GM12878 (cell line): ENCODE results near the gene RECK. TPM values are rescaled to one million over a fixed set of nuclear protein-coding genes. Genes with fewer than 3 reads are reported as not detected.

Experiments used
- ATAC-seq: fragments of 200-7000 bp; cut with Tn5 transposase; 3 replicates; pipeline ENCODE4 v1.9.1; 2020; ENCODE audit warnings: mild to moderate bottlenecking, moderate library complexity
- BruUV-seq: library from RNA; stranded (reverse); fragments of 400-500 nt; replicated peaks from 2 replicates; lab custom pipeline; 2021; lab: Mats Ljungman, UMichigan
- CTCF ChIA-PET: fragments of 300-600 bp; sonication (Branson Sonifier 250); formaldehyde crosslinking; extraction: SDS; loops from one replicate; lab custom pipeline; 2021; ENCODE audit warnings: inconsistent platforms; lab: Yijun Ruan, JAX
- POLR2A ChIA-PET: fragments of 350-600 bp; formaldehyde crosslinking; extraction: SDS; loops from one replicate; lab custom pipeline; 2021; ENCODE audit warnings: inconsistent platforms; lab: Charles Lee
- RAD21 ChIA-PET: fragments of 300-600 bp; sonication (Branson Sonifier 250); formaldehyde crosslinking; loops from one replicate; lab custom pipeline; 2023; ENCODE audit warnings: antibody characterized with exemption; ENCODE audit not compliant: unreplicated experiment; lab: Charles Lee
- SMC1A ChIA-PET: fragments of 300-600 bp; sonication (Branson Sonifier 250); formaldehyde crosslinking; loops from one replicate; lab custom pipeline; 2023; ENCODE audit not compliant: unreplicated experiment, uncharacterized antibody; lab: Charles Lee
- DNase-seq: peaks from one replicate; pipeline ENCODE4 v3.0.0-alpha.2; 2011; ENCODE audit warnings: low read depth, low spot score
- FAIRE-seq: peaks from 3 replicates; lab custom pipeline; 2011; peaks lifted over from hg19 to GRCh38; lab: Jason Lieb, UNC
- H2AFZ ChIP-seq: 2 replicates; pipeline ENCODE4 v1.6.0; 2011; ENCODE audit warnings: low read depth, low read length, control low read depth; ENCODE audit not compliant: control insufficient read depth
- H3K27ac ChIP-seq: 2 replicates; pipeline ENCODE4 v1.5.1; 2011; ENCODE audit warnings: control low read depth; ENCODE audit not compliant: control insufficient read depth, insufficient read depth
- H3K27me3 ChIP-seq, 2 experiments: replicated peaks in 1 of 2; 2 replicates each; pipeline versions ENCODE4 v1.6.0 to v1.6.1; 2011; ENCODE audit warnings: low read length in 1 of 2; ENCODE audit not compliant: control insufficient read depth in 2 of 2, insufficient read depth in 2 of 2
- H3K36me3 ChIP-seq, 2 experiments: 2 replicates each; pipeline ENCODE4 v1.5.1; 2011; ENCODE audit warnings: low read length in 1 of 2; ENCODE audit not compliant: control insufficient read depth in 2 of 2, insufficient read depth in 2 of 2
- H3K4me1 ChIP-seq: 2 replicates; pipeline ENCODE4 v1.6.1; 2011; ENCODE audit warnings: mild to moderate bottlenecking, low read length, moderate library complexity, mixed read lengths; ENCODE audit not compliant: control insufficient read depth, insufficient read depth
- H3K4me2 ChIP-seq: 2 replicates; pipeline ENCODE4 v1.6.0; 2011; ENCODE audit warnings: control low read depth; ENCODE audit not compliant: control insufficient read depth, insufficient read depth
- H3K4me3 ChIP-seq: fragments of 200-600 bp; sonication (generic); 2 replicates; pipeline ENCODE4 v1.5.1; 2016
- H3K79me2 ChIP-seq: 2 replicates; pipeline ENCODE4 v1.6.0; 2011; ENCODE audit warnings: low read length; ENCODE audit not compliant: control insufficient read depth, insufficient read depth
- H3K9ac ChIP-seq: 2 replicates; pipeline ENCODE4 v1.8.0; 2011; ENCODE audit warnings: low read length, control low read depth, mixed read lengths; ENCODE audit not compliant: control insufficient read depth, insufficient read depth
- H3K9me3 ChIP-seq: replicated peaks from 3 replicates; pipeline ENCODE4 v1.5.1; 2011; ENCODE audit warnings: mild to moderate bottlenecking, low read length; ENCODE audit not compliant: control insufficient read depth, insufficient read depth
- H4K20me1 ChIP-seq: 2 replicates; pipeline ENCODE4 v1.6.0; 2011; ENCODE audit not compliant: control insufficient read depth, insufficient read depth
- BCL11A ChIP-seq: IDR thresholded peaks from 2 replicates; pipeline ENCODE4 v1.6.1; 2011; ENCODE audit warnings: low read depth, low read length
- MTA2 ChIP-seq: fragments of 450-650 bp; IDR thresholded peaks from 2 replicates; pipeline ENCODE4 v1.6.1; 2016; ENCODE audit warnings: low read depth, mild to moderate bottlenecking, moderate library complexity
- MYC ChIP-seq: IDR thresholded peaks from 2 replicates; pipeline ENCODE4 v1.6.1; 2011; ENCODE audit warnings: mild to moderate bottlenecking, low read length, moderate library complexity, inconsistent platforms; ENCODE audit not compliant: insufficient read depth, insufficient replicate concordance, insufficient read length, severe bottlenecking
- NKRF ChIP-seq: fragments of 450-650 bp; conservative IDR thresholded peaks from 2 replicates; pipeline ENCODE4 v1.6.1; 2017; ENCODE audit warnings: mild to moderate bottlenecking, moderate library complexity
- POU2F2 ChIP-seq: IDR thresholded peaks from 3 replicates; pipeline ENCODE4 v1.6.1; 2011; ENCODE audit warnings: low read depth, mild to moderate bottlenecking, low read length, borderline replicate concordance
- RBBP5 ChIP-seq: fragments of 200-600 bp; sonication (generic); conservative IDR thresholded peaks from 2 replicates; pipeline ENCODE4 v1.6.1; 2016
- SIN3A ChIP-seq: IDR thresholded peaks from 2 replicates; pipeline ENCODE4 v1.6.1; 2012; ENCODE audit warnings: low read depth, low read length, improper control_type of control experiment
- TCF3 ChIP-seq: IDR thresholded peaks from 2 replicates; pipeline ENCODE4 v1.6.1; 2012; ENCODE audit warnings: low read depth, mild to moderate bottlenecking, low read length, borderline replicate concordance; ENCODE audit not compliant: insufficient read depth
- WRNIP1 ChIP-seq: IDR thresholded peaks from 2 replicates; pipeline ENCODE4 v1.6.1; 2011; ENCODE audit warnings: low read depth, low read length, improper control_type of control experiment, borderline replicate concordance
- ZNF207 ChIP-seq: fragments of 450-650 bp; IDR thresholded peaks from 2 replicates; pipeline ENCODE4 v1.6.1; 2014; ENCODE audit warnings: antibody characterized with exemption, mild to moderate bottlenecking, borderline replicate concordance
- ZNF622 ChIP-seq: fragments of 450-650 bp; IDR thresholded peaks from 2 replicates; pipeline ENCODE4 v1.6.1; 2017; ENCODE audit warnings: mild to moderate bottlenecking, inconsistent platforms
- WGBS: methylation state at CpG from one replicate; pipeline ENCODE4 v1.1.6; 2016; ENCODE audit warnings: low lambda C conversion rate; ENCODE audit not compliant: insufficient replicate concordance, insufficient coverage; ENCODE audit errors: missing lambda C conversion rate; 5-methylcytosine and 5-hydroxymethylcytosine counted together
- in situ Hi-C: fragments of 300-500 bp; cut with MboI; formaldehyde crosslinking; loops from 9 replicates; pipeline ENCODE4 v1.14.3; 2018; ENCODE audit warnings: mixed read lengths
- intact Hi-C: fragments of 100-400 bp; cut with micrococcal nuclease; formaldehyde crosslinking; loops from one replicate; pipeline ENCODE4 v1.14.2; 2022; ENCODE audit not compliant: unreplicated experiment
- polyA plus RNA-seq, 11 experiments: library from polyadenylated mRNA; depleted of rRNA in 4 of 11; unstranded in 6 of 11; stranded (reverse) in 5 of 11; fragments of >200 nt; fragmentation: Nextera tagmentation in 4 of 11; fragmentation: Illumina TruSeq in 1 of 11; extraction: Ambion mirVana in 4 of 11; extraction: Trizol in 1 of 11; gene quantifications; 1 replicate in 1 of 11; 2 replicates in 10 of 11; pipeline versions ENCODE4 v1.2.1 to v1.2.3, GENCODE V29; 2011 to 2016; ENCODE audit warnings: inconsistent platforms in 2 of 11, missing spikeins in 2 of 11, low read depth in 1 of 11
- total RNA-seq, 4 experiments: library from RNA; depleted of rRNA in 3 of 4; stranded (reverse); fragments of >200 nt in 3 of 4; fragmentation: Illumina TruSeq in 1 of 4; extraction: Trizol in 1 of 4; gene quantifications; 2 replicates each; pipeline versions ENCODE4 v1.2.1 to v1.2.3, GENCODE V29; 2013 to 2021

Gene RECK
- total and polyA plus RNA-seq, 10 of the 15 experiments (the other 5 are each of a cell fraction or from before 2014, with no cell fraction given), result 0.02 to 0.40 (median 0.13) TPM

- Histone ChIP-seq H3K4me1 (no peaks in the 10 kb centered on the region), H3K4me3 (no peak overlapping the region), H3K79me2 (no peaks in the 10 kb centered on the region), H4K20me1 (no peaks in the 10 kb centered on the region), H3K27ac (no peak overlapping the region), H3K9ac (no peak overlapping the region), H3K27me3 (no peaks in the 10 kb centered on the region), H3K4me2 (no peak overlapping the region), H3K9me3 (no peaks in the 10 kb centered on the region), H2AFZ (no peak overlapping the region), H3K36me3 (no peaks in the 10 kb centered on the region)
- whole genome bisulfite sequencing, result 35% methylated on average over 2 of the region's 2 CpGs
- ChIA-PET SMC1A (no interaction called here), POLR2A (no interaction called here), CTCF (interaction anchor here (0.5 to 1.2 kb wide), 2 partner anchors 27 to 781 kb away, joined by 3 read pairs; no protein-coding TSS in a partner anchor), RAD21 (no interaction called here)
- intact Hi-C loops, result no loop called here
- FAIRE-seq, result no peak
- DNase-seq, result no peak
- ATAC-seq, result no peak
- no TSS peak for BruUV-seq
- TF ChIP-seq SIN3A (no peak), MYC (no peak), MTA2 (no peak), BCL11A (no peak), TCF3 (no peak)
- in situ Hi-C loops, result no loop called here
Observed at GRCh38 chr9:36074870-36075532, 38.3 kb downstream of the RECK start.

GRCh38 chr9:36078051-36078450 lies 41.3 kb downstream of the RECK start:
- no TSS peak for BruUV-seq

More at GRCh38 chr9:36078051-36078450, 41.3 kb downstream of the RECK start:
- WGBS, result 92% methylated on average over 1 of the region's 1 CpG
- in situ Hi-C loops (no loop called here), intact Hi-C loops (no loop called here)
- Histone ChIP-seq H3K9me3 (no peaks in the 10 kb centered on the region), H3K79me2 (no peaks in the 10 kb centered on the region), H2AFZ (no peak overlapping the region), H3K4me2 (no peak overlapping the region), H4K20me1 (no peaks in the 10 kb centered on the region), H3K9ac (no peak overlapping the region), H3K27me3 (no peaks in the 10 kb centered on the region), H3K4me3 (no peak overlapping the region), H3K36me3 (no peaks in the 10 kb centered on the region), H3K4me1 (no peaks in the 10 kb centered on the region), H3K27ac (no peak overlapping the region)
- POLR2A ChIA-PET, result no interaction called here
- CTCF ChIA-PET, result no interaction called here
- no peak for FAIRE-seq
- TF ChIP-seq POU2F2 (no peak), RBBP5 (no peak), ZNF622 (no peak), NKRF (no peak), WRNIP1 (no peak), ZNF207 (no peak)
- SMC1A ChIA-PET, result no interaction called here
- ATAC-seq, result no peak
- DNase-seq, result no peak
- RAD21 ChIA-PET, result no interaction called here
